Hippocampal formation (tissue), 2 donors: ENCODE results near the gene LRRC8C.

Experiments
- DNase-seq, 2 donors: peaks; one replicate each; lab custom pipeline; 2025; lab: John Stamatoyannopoulos, UW

LRRC8C gene

DNA sequence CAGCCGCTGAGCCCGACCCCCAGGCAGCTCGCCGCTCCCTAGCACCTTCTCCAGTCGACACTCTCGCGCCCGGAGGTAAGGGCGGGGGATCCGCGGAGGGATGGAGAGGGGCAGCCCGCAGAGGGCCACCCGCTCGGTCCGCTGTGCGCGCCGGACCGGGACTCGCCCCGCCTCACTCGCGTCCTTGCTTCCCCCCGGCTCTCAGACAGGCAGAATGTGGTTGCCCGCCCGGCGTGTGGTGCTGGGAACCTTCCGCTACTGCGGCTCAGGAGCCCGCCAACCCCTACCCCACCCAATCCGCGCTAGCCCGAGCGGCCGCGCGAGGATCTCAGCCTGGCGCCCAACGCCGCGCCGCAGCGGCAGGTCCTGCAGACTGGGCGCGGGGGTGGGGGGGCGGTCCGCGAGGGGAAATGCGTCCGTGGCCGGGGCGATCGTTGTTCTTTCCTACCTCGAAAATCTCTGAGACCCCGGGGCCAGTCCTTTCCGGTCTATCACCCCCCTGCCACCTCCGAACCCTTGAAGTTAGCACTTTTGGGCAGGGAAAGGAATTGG, 404 bp downstream of the LRRC8C start:
- DNase-seq, result peak in 1 of 2 donors; percentile 46

DNA sequence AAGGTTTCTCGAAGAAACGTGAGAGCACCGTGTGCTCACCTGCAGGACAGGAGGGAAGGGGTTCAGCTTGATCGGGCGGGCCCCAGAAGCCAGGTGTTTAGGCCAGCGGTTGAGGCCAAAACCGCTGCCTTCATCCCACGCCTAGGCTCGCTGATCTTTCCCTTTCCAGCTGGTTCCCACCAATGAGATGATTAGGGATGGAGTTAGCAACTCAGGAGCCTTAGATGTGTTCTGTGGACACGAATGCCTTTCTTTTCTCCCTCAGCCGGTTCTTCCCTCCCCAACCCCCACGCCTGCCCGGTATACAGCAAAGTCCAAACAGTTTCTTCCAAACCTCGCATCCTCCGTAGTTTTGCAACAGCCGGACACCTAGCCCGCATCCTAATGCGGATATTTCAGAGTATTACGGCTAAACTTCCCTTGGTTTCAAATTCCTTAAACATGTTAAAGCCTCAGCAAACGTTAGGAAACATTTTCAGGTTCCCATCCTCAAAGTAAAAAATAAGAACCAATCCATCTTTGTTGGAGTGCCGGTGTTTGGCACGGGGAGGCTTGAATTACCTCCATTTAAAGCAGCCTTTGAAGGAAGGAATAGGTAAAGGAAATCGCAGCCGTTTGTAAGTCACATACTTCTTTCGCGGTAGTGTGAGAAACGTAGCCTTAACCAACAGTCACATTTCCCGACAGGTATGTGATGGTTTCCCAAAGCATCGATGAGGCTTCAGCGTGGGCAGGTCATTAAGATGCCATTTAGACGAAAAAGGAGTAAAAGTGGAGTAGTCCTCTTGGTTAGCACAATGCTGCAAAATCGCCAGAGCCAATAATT, 1.1 kb downstream of the LRRC8C start:
- DNase-seq, result no peak

DNA sequence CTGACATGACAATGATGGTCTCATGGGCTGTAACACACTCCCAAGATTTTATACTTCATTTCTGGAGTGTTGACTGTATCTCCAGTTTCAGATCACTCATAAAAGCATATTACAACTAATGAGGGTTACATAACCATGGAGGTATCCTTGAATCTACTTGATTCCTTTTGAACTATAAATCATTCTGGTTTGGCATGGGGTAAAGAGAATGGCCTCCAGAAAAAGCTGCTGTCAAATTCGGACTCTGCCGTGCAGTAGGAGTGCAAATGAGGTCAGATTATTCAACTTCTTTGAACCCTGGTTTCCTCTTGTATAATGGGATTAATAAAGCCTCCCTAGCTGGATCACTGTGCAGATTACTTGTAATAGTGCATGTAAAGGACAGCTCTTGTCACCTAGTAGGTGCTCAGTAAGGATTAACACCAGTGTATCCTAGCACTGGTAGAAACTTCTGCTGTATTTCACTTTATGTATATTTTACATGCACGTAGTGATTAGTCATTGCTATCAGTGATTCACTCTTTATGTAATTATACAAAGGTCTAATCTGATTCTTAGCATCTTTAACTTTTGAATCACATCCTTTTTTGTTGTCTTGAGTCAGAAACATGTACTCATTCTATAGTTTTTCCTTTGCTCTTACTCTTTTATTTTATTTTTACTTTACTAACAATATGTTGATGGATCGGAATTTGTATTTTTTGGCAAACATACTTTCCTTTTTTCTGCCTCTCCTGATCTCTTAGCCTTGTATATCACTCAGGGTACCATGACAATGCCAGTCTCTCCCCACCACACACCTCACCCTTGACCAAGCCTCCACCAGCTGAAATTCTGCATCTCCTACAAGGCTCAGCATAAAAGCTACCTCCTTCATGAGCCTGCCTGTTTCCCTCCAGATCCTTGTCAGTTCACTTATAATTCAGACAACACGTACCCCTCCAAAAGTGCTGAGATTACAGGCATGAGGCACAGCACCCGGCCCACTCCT, 3.2 kb downstream of the LRRC8C start:
- no peak for DNase-seq

DNA sequence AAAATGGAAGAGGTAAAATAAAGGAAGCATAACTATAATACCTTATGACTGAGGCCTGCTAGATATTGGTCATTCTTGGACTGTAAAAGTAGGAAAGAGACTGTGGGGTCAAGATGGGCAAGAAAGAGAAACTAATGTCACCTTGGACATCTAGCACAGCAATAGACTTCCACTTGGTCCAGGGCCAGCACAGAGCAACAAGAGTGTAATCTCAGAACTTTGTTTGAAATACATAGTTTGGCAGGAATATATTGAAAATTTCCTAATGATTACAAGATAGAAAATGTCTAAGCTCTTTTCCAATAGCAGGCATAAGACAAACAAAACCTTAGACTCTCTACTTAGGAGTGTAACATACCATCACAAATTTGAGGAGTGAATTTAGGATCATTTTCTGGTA, 4.6 kb downstream of the LRRC8C start:
- DNase-seq, result no peak

DNA sequence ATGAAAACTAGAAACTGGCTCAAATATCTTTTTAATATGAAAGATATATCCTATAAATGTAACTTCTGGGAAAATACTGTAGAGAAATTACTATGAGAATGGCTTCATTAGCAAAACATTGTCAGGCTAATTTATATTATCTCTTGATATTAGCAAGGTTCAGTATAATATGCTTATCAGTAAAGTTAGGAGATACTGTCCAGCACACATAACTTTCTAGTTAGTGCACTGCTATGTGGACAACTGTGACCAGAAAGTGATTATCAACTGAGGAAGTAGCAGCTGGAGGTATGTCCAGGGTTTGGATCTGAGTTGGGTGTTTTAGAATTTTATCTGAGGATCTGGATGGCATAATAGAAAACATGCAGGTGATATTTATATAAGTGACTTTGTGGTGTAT, 7.5 kb downstream of the LRRC8C start:
- DNase-seq, result no peak

DNA sequence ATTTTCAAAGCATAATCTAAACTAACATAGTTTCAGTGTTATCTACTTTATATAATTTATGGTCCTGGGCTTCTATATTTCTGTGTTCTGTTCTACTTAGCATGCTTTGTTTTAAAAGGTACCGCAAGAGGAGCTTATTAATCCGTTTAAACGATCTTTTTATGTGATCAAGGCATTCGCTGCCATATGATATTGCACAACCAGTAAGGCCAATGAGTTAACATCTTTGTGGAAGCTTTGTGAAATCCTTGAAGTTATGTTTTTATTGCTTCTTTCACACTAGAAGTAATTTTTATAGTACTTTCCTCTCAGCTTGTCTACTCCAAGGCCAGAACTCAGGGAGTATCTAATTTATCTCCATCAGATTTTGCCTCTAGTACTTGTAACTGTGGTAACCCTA, 8.9 kb downstream of the LRRC8C start:
- DNase-seq, result no peak

DNA sequence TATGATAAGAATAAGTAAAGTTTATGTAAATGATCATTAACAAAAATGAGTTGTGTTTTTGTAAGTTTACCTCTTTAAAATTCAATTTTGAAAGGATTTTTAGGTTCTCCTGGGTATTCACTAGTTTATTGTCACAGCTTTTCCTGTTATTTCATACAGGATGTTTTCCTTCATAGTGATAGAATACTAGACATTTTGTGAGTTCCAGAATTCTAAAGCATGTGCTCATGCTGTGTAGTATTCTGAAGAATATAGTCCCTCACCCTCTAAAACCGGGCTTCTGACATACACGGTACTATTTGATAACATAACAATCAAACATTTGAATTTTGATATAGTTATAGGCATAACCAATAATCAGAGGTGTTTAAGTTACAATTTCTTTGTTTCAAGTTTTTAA, 10.7 kb downstream of the LRRC8C start:
- no peak for DNase-seq

GRCh38 chr1:89644119-89644814, 11.3 kb downstream of the LRRC8C start:
- DNase-seq, result no peak

DNA sequence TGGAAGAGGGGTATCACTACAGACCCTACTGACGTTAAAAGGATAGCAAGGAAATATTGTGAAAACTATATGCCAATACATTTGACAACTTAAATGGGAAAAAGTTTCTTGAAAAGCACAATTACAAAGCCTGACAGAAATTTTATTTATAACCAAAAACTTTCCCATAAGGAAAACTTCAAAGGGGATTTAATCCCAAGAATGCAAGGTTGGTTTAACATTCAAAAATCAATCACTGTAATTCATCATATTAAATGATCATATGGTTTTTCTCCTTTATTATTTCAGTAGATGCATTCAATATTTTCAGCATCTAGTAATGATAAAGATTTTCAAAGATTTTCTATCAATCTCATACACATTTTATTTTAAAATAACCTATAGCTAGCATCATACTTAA, 13.3 kb downstream of the LRRC8C start:
- no peak for DNase-seq

- DNase-seq, result no peak
Observed at GRCh38 chr1:89649783-89650182, 16.9 kb downstream of the LRRC8C start.

DNA sequence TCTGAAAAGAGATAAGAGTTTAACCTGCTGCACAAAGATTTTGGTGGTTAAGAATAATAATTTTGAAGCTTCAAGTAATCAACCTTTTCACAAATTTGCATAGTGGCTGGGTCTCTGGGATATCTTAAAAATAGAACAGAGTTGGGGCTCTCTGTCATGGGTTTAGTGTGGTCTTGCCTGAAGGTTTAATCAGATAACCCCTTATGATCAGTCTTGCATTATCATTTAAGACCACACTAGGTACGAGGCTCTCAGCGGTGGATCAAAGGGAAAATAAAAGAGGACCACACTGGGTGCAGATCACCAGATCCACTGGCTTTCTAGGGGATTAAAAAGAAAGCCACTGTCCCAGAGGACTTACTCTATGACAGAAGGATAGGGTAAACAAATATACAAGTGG, 19.5 kb downstream of the LRRC8C start:
- DNase-seq, result no peak

DNA sequence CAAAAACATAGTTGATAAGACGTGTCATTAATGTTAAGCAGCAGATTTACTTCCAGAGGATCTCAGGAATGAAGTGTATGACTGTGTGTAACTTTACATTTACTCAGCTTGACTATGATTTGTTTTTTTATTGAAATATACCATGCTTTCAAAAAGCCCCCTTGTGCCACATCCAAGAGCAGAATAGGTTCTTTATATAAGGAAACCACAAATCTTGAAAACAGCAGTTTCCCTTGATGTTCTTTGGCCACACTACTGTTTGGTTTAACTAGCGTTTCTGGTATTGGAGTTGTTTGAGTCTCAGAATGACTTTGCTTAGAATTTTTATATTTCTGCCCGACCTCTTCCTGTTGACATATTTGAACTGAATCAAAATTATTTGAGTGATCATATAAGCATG, 25.0 kb downstream of the LRRC8C start:
- no peak for DNase-seq

GRCh38 chr1:89659322-89660081, 26.6 kb downstream of the LRRC8C start:
- DNase-seq, result no peak

DNA sequence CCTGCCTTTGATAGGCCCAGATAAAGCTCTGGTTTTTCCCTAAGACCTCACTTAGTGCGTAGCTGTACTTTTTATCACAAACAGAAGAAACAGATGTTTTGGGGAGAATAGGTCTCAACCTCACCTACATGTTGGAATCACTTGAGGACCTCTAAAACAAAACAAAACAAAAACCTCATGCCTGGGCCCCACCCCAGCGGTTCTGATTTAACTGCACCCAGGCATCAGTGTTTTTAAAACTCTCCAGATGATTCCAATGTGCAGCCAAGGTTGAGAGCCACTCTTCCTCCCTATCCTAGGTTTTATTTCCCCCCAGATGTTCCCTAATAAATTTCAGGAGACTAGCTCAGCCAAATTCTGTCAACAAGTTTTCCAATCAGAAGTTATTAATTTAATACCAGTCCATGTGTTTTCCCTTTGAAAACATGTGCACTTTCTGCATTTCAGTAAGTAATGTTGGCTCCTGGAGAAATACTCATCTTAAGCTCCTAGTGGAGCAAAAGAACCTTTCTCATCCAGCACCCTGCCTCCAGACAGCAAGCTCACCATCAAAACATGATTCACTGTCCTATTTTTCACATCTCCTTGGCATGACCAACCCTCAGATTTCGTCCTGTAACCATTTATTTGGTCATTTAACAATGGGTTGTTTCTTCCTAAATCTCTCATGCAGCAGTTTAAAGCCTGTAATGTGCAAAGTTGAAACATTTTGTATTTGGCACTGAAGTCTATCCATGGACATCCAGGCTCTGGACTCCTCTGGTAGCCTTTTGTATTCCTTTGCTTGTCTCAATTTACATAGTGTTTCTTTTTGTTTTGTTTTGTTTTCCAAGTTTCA, 27.5 kb downstream of the LRRC8C start:
- no peak for DNase-seq

GRCh38 chr1:89665941-89666340, 33.0 kb downstream of the LRRC8C start:
- no peak for DNase-seq

DNA sequence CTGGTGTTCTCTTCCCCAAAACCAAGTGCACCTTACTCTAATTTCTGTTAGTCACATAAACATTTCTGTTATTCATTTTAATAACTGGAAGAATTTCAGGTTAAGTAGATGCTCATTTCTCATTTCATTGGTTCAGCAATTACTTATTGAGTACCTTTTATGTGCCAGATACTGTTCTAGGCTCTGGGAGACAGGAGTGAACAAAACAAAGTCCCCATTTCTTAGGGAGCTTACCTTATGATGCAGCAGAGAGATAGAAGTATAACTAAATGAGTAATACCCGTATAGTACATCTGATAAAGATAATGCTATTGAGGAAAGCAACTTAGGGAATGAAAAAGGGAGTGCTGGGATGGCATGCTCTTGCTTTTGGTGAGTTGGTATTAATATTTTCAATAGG, 33.7 kb downstream of the LRRC8C start:
- no peak for DNase-seq

DNA sequence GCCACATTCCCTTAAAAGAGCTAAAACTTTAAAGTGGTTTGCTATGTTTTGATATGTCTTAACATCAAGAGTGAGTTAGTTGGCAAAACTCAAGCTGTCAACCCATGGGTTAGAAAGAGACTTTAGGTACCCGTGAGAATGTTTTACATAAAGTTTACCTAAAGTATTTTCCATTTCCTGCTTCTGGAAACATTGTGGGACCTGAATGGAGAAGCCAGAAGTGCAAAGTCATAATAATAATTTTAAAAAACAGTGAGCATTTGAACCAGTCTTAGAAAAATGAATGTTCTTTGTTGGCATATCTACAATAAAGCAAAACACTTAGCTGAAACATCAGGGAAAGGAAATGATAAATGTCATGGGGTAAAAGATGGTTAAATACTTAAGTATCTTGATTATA, 34.8 kb downstream of the LRRC8C start:
- DNase-seq, result no peak

GRCh38 chr1:89668961-89669360, 36.0 kb downstream of the LRRC8C start:
- no peak for DNase-seq

GRCh38 chr1:89669441-89669840, 36.5 kb downstream of the LRRC8C start:
- DNase-seq, result no peak

DNA sequence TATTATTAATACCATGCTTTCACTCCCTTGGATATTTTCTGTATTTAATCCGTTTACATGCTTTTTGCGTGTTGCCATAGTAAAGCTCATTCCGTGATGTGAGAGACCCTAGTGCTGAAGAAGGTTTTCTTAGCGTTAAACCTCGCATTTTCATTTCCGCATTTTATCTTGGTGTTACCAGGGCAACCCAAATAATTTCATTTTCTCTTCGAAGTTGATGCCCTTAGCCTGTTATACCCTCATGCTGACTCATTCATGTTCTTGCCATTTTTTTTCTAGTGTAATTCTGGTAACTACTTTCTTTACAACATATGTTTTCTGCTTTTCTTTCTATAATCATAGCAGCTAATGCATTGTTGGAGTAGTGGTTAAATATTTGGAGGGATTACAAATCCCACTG, 37.2 kb downstream of the LRRC8C start:
- DNase-seq, result no peak
